HG03521 (cell line): ENCODE measurements around the gene MYO16.
"Not testable (repeated sequence)": the region's sequence is repeated elsewhere in the genome, so short reads cannot be mapped to it uniquely, and the experiment has no call there.

Experiments used
- ATAC-seq: cut with Tn5 transposase; IDR thresholded peaks from one replicate; pipeline ENCODE4 v1.9.1; 2021; ENCODE audit warnings: mild to moderate bottlenecking, moderate library complexity; ENCODE audit not compliant: unreplicated experiment

MYO16 gene

DNA sequence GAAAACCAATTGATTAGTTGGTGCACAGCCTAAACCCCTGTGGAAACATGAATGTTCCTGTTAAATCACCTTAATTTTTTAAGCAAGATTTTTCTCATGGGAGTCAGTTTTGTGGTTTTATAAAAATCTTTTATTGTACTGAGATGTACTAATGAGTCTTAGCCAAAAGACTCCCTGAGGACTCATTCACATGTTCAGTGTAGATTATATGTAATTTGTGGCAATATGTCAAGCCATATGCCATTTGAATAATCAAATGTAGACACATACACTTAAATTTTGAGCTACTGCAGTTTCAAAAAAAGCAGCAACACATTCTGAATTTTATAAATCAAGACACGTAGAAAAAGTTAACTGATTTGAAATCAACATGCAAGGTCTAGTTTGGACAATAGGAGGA, 395.2 kb downstream of the MYO16 start:
- ATAC-seq: no peak

DNA sequence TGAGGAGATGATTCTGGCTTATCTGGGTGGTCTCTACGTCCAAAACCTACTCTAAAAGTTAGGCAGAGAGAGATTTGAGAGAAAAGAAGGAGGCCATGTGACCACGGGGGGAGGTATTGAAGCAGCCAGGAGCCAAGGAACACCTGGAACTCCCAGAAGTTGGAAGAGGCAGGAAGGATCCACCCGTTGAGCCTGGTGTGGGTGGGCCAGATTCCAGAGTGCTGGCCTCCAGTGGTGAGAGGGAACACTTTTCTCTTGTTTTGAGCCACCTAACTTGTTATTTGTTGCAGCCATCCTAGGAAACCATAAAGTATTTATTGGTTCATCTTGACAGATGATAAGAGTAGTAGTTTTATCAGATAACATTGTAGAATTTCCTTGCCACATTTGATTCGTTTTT, 396.9 kb downstream of the MYO16 start:
- no peak for ATAC-seq

DNA sequence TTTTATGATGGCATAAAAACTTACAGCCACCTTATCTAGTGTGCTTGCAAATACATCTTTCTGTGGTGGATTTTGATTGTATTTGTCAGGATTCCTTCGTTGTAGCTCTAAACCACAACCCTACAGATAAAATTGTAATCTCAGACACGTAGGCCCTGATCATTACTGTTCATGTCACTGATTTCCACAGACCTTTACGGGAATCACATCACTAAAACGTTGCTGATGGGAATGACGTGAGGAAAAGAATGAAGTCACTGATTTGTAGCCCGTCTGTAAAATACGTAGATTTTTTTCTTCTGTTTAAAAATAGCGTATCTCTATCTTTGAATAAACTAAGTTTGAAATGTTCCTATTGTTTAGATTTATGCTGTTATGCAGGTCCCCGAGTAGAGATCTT, 399.2 kb downstream of the MYO16 start:
- ATAC-seq: no peak

DNA sequence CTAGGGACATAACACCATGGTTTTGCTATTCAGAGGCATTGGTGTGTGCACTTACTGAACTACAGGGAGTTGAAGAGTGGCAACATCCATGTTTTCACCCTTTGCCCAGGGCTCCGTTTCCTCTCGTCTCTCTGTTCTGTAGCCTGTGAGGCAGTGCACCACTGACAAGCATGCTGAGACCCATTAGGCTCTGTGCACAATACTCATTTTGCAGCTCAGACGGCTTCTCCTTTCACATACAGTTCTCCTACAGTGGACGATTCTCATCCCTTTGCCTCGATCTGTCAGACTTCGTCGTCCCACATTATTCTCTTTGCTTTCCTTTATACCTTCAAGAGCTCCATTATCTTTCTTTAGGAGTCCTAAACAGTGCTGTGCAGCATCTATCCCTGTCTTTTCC, 403.7 kb downstream of the MYO16 start:
- no peak for ATAC-seq

DNA sequence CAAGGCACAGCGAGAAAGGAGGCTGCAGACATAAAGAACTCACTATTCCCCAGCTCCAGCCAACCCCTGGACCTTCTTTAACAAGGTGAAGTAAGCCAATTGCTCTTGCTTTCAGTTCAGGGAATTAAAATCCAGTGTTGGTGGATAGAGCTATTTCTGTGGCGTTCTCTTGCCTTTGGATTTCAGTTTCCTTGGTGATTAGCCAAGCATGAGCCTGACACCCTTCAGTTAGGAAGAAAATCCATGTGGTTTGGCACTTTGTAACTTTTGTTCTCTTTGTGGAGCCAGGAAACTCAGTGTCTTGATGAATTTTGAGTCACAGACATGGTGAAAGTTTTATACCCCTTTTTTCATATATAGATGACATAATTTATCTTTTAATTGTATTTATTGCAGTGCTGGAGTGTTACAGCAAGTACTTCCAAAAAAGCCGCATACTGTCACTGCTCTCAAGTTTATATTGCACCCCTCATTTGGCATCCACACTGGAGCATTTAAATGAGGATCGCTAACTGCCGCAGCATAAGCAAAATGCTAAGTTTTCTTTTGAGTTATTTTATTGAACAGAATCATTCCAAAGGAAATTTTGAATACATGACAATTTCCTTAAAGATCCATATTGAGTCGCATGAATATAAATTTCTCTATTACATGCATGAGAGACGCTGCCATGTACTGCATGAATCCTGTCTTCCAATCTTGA, 406.8 kb downstream of the MYO16 start:
- ATAC-seq: no peak

DNA sequence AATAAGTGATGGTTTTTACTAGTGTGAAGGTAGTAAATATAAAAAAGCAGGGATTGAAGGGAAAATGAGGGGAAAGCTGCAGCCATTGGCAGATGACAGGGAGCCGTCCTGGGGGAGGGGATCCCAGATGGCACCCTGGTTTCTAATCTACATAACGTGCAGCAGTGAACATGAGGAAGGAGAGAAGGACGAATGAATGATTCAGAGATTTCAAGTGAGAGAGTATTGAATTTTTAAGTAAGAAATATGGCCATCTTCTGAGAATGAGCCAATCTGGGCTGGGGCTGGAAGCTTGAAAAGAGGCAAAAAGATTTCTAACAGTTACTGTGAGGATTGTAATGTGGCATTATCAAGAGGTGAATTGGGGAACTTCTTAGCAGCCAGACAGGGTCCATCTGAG, 414.2 kb downstream of the MYO16 start:
- ATAC-seq: no peak

DNA sequence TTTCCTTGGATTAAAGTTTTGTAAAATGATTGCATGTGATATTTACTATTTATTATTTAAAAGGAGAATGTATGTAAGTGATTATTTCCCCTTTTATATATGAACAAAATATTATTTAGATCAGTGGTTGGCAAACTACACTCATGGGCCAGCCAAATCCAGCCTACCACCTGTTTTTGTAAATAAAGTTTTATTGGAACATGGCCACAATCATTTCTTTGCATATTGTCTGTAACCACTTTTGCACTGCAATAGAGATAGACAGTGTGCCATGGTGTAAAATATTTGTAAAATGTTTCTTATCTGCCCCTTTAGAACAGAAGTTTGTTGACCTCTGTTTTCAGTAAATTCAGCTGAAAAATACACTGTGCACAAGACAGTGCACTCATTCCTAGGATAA, 426.4 kb downstream of the MYO16 start:
- no peak for ATAC-seq

- no peak for ATAC-seq
Measured at GRCh38 chr13:109058087-109058486, 428.7 kb downstream of the MYO16 start.

- ATAC-seq: no peak
Measured at GRCh38 chr13:109072505-109072904, 443.1 kb downstream of the MYO16 start.

DNA sequence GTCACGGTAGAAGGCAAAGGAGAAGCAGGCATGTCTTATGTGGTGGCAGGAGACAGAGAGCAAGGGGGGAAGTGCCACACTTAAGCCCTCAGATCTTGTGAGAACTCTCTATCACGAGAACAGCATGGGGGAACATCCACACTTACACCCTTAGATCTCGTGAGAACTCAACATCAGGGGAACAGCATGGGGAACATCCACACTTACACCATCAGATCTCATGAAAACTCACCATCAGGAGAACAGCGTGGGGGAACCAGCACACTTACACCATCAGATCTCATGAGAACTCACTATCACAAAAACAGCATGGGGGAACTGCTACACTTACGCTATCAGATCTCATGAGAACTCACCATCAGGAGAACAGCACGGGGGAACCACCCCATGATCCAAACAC, 445.0 kb downstream of the MYO16 start:
- ATAC-seq: no peak

DNA sequence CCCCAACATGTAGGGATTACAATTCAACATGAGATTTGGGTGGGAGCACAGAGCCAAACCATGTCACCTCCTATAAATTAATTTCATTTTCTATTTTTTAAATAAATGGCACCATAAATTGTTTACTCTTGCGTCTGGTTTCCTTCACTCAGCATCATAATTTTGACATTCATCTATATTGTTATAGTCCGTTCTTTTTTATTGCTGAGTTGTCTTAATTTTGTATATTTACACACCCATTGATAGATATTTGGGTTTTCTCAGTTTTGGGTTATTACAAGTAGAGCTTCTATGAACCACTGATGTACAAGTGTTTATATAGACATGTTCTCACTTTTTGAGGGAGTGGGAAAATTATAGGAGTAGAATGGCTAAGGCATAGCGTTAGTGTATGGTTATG, 445.4 kb downstream of the MYO16 start:
- no peak for ATAC-seq

DNA sequence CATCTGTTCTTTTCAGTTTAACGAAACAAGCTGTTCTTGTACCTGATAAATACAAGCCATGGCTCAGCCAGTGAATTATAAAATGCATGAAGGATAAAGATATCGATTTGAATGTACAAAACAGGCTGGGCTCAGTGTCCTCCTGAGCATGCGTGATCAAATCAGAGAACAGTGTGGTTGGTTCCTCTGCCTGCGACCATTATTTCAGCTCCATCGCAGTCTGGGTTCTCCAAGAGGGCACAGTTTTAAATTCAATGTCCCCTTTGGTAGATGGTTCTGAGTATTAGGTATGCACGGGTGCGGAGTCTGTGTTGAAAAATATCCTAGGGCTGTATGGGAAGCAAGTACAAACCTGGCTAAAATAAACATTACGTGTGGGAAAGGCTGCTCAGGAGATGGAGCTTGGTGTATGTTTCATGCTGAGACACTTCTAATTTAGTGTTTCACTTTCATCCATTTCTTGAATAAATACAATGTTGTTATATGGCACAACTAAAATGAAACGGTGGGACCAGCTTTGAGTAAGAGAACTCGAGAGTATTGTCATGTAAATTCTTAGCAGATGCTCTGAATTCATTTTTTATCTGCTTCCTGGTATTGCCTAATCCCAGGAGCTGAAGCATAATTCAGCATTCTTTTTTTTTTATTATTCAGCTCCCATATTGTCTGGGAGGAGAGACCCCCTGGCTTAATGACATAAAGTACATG, 458.7 kb downstream of the MYO16 start:
- no peak for ATAC-seq

- ATAC-seq: no peak
Measured at GRCh38 chr13:109088624-109088917, 459.2 kb downstream of the MYO16 start.

DNA sequence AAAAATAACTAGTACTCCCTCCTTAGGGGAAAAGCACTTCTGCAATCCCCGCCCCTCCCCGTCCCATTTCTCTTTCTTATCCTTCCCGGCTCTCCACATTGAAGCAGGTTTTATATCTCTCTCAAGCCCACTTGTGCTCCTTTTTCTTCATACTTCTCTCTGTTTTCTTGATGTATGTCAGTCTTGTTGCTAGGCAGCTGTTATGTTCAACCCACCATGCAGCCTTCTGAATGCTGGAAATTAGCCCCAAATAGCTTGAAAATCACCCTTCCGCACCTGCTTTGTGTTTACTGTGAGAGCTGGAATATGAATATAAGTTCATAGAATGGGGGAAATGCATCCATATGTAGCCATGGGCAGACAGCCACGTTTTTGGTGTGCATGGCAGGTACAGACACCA, 461.4 kb downstream of the MYO16 start:
- ATAC-seq: no peak

GRCh38 chr13:109091249-109091648, 461.8 kb downstream of the MYO16 start:
- ATAC-seq: no peak

- not testable (repeated sequence) for ATAC-seq
Measured at GRCh38 chr13:109092186-109092585, 462.8 kb downstream of the MYO16 start.

DNA sequence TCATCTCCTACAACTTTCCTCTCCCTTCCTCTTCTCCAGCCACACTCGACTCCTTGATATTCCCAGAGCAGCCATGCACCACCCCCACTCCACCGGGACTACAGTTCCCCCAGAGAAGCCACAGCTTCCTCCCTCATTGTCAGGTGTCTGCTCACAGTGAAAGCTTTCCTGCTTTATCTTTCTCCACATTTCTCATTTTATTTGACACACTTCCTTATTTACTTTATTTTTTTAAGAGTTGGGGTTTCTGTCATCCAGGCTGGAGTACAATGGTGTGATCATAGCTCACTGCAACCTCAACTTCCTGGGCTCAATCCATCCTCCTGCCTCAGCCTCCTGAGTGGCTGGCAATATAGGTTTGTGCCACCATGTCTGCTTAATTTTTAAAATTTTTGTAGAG, 464.6 kb downstream of the MYO16 start:
- ATAC-seq: no peak

- no peak for ATAC-seq
Measured at GRCh38 chr13:109095126-109095525, 465.7 kb downstream of the MYO16 start.

DNA sequence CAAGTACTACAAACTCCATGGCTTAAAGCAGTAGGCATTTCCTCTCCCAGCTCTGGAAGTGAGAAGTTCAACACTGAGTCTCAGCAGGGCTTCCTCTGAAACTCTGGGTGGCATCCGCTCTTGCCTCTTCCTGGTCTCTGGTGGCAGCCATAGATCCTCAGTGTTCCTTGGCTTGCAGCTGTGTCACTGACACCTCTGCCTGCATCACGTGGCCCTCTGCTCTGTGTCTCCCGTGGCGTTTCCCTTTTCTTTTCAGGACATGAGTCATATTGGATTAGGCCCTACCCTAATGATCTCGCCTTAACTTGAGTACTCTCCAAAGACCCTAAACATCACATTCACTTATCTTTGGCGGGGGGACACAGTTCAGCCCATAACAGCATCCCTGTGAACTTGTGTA, 466.7 kb downstream of the MYO16 start:
- no peak for ATAC-seq

DNA sequence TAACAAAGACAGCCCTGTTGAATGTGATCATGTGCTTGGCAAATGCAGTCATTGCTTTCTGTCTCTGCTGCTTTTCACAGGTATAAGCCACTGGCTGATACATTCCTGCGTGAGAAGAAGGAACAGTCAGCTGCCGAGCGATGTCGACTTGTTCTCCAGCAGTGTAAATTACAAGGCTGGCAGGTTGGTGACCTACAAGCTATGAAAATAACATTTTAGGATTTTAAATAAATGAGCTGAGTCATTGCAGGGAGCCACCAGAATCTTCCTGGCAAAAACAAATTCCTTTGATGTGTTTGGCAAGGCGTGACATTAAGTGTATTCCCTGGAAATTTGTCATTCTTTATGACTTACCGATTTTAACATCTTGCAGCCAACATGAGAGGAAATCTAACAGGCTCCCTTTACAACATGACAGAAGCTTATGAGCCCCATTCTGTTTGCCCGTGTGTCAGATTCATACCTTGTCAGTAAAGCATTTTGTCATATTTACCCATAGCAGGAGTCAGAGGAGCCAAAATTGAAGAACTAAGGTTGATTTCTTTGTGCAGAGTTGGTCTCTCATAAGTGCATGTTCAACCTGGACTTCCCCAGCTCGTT, 471.4 kb downstream of the MYO16 start:
- ATAC-seq: no peak

- ATAC-seq: no peak
Measured at GRCh38 chr13:109101550-109102144, 472.2 kb downstream of the MYO16 start.

DNA sequence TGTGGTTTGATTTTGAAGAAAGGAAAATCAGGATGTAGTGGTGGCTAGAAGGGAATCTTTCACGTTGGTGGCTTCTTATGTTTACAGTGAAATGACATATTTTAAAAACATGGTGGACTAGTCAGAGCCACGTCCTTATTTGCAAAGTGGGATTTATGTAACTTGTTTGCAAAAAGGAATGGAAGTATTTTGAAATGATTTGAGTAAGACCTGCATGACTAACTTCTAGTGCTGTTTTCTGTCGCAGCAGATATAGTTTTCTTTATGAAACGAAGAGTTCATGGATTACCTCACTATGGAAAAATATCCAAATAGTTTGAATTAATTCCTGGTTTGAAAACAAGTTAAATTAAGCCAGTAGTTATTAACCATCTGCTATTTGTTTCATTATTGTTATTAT, 476.5 kb downstream of the MYO16 start:
- ATAC-seq: no peak
